GM21367 (cell line): Measurements from ENCODE around the gene TTC28.

ENCODE experiments used
- ATAC-seq: cut with Tn5 transposase; IDR thresholded peaks from one replicate; pipeline ENCODE4 v1.9.1; 2021; ENCODE audit not compliant: unreplicated experiment

Gene TTC28

DNA sequence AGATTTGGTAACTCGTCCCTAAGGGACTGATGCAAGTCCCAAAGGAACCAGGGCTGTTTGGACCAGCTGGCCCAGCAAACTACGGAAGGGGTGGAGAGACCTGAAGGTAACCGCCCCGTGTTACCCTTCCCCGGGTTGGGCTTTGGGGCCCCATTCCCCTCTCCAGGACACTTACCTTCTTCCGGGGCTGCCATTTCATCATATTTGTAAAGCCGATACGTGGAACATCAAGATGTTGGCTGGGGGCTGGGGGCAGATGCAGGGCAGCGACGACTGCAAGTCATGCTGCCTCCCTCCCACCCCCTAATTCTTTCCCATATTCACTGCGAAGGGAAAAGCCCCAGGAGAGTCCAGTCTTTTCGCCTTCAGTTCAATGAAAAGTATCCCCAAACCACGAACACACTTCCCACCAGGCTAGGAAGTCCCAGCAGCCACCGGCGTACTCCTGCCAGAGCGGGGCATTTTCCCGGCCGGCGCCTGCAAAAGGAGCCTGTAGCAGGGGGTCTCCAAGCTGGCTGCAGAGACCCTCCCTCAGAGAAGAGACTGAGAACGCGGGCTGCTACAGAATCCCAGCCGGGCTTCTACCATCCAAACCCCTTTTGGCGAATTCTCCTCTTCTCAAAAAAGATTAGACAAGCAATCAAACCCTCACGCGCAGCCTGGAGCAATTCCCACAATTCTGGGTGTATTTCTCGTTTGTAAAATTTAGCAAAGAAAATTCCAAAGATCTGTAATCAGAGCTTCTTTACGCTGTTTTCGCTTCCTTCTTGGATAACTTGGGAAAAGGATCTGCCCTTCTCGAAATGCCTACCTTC lies 236.7 kb downstream of the TTC28 start:
- no peak for ATAC-seq

DNA sequence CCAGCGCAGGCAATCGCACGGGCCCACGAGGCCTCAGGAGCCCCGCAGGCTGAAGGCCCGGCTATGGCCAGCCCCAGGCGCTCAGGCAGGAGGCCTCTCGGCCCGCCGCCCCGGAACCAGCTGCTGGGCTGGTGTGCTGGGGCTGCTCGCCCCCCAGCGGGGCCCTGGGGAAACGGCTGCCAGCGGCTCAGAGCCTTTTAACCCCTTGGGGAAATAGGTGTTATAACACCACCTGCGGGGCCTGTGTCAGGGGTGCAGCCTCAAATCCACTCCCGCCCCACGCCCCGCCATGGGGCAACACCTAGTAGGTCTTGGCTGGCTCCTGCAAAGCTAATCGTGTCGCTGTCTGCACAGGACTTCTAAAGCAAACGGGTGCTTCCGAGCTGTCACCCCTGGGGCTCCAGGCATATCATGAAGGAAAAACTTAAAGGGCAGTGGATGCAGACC lies 237.4 kb downstream of the TTC28 start:
- ATAC-seq = no peak

DNA sequence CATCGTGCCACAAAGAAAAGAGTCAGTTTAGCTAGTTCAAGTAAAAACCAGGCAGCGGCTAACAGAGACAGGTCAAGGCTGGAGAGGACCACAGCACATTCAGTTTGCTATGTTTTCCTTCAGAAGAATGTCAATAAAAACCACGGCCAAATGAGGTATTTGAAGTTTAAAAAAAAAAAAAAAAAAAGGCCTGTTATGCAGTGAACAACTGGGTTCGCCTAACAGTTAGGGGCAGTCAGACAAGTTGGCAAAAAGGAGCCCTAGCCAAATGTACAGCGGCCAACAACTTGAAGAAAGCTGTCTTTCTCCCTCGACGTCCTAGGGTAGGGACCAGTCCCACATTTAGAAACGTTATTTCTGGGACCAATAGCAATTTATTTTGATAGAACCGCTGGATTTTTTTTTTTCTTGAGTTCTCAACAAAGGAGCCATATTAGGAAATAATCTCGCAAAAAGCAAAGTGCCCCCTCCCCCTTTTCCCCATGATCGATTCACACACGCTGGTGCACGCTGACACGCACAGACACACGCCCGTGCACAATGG lies 237.8 kb downstream of the TTC28 start:
- ATAC-seq = no peak

DNA sequence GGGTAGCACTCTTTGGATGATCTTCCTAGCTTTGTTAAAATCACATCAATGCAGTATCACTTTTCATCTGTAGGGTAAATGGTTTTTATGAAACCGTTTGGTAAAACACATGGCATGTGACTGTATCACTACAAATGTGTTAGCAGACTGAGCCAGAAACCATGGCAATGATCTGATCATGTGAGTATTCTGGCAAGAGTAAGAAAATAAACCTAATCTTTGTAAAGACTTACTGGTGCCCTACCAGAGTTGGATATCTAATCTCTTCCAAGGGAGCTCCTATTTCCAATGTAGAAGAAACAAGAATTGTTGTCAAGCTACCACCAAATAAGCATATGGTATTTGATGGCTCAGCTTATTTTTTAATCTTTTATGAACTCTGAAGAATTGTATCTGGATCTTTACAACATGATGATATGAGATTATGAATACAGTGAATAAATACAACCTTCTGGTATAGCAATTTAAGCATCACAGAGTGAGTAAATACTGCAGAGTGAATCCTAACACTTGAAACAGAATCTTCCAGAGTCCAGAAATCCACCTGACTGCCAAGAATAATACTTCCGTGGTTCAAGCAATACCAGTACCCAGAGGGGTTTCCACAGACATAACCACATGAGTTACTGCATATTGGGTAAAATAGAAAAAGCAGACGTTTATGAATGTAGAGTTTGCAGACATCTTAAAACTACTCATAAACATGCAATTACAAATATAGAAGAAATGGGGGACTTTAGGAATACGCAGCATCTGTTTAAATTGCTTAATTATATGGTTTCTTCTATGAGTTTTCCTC lies 238.8 kb downstream of the TTC28 start:
- no peak for ATAC-seq

DNA sequence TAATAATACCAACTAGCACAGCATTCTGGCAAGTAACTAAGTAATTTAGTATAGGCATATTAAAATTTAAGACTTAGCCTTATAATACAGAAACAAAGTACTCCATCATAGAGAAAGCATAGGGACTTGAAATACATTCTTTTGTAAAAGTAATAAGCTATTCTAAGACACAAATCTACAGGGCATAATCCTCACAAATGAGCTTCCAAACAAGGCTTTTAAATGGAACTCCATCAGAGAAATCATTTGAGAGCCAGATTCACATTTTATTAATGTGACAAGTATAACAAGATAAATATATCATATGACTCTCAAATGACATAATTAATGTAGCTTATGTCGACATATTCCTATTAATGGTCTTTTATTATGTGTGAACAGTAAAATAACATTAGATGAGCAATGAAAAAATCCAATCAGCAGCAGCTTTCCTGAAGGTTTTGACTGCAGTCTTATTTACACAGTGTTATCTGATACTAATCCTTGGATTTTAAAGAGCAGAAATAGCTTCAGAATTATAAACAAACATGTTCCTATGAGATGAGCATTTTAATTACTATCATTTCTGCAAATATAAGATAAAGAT lies 241.4 kb downstream of the TTC28 start:
- ATAC-seq = no peak

DNA sequence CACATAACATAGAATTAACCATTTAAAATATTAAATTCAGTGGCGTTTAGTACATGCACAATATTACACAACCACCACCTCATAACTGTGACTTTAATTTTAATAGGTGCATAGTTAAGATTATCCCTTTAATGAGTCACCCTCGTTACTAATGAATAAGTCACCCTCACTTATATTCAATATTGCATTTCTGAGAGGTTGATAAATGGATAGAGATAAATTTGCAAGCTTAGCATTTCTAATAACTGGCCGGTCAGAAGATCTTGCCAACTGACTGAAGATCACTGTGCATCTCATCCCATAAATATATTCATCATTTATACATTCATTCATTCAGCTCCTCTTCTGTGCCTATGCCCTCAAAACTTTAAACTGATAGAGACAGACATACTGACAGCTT lies 243.7 kb downstream of the TTC28 start:
- ATAC-seq = no peak

DNA sequence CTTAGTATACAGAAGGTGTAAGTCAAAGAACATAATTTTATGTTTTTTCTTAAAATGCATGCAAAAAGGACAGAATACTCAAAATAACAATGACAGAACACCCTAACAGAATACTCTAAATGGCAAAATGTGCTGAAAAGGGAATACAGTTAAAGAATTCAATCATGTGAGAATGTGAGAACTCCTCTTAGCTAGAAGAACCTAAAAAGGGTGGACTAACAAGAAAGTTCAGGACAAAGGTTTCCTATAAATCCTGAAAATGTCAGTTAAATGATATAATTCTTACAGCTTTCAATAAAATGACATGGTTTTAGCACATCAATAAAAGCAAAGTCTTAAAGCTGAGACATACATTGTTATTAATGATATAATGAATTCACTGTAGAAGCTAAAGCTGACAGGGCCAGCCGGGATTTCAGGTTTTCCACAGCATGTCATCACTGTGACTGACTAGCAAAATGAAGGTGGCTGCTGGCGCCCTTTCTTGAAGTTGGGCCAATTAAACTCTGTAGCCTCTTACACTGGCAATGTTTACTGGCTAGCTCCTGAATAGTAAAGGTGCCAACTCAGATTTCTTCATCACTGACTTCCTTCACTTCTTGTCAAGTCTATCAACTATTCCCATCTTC lies 244.4 kb downstream of the TTC28 start:
- ATAC-seq = no peak

DNA sequence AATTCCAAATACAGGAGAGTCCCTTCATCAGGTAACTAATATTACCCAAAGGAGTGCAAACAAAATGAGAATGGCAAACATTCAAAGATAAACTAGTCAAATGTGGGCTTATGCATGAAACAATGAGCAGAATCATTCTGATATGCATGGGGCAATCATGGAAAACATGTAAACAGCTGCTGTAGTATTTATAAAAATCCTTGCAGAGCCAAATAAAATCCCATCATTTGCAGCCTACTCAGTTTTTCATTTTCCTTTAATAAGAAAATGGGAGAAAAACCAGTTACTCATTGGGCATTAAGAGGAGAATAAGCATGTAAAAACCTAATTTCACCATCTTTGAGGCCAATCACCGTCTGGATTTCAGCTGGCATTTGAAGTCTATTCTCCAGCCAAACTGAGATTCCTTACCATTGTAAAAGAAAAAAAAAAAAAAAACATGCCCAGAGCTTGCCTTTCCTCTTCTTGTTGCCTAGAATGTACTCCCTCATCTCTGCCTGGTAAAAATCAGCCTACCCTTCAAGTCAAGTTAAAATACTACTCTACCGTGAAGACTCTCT lies 249.1 kb downstream of the TTC28 start:
- no peak for ATAC-seq

DNA sequence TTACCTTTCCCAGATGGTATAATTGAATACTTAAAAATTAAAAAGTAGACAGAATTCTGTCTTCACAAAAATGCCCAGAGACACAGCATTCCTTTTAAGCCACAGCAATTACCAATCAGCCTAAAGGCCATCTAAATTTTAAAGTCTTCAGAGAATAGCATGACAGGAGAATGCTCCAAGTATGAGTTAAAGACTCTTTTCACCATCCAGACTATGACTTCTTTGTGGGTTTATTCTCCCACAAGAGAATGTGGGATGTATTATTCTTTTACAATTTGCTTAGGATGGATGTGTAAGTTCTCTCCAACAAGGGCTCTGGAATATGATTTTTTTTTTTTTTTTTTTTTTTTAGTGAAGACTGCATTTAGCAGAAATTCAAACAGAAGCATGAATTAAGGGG lies 249.9 kb downstream of the TTC28 start:
- no peak for ATAC-seq

DNA sequence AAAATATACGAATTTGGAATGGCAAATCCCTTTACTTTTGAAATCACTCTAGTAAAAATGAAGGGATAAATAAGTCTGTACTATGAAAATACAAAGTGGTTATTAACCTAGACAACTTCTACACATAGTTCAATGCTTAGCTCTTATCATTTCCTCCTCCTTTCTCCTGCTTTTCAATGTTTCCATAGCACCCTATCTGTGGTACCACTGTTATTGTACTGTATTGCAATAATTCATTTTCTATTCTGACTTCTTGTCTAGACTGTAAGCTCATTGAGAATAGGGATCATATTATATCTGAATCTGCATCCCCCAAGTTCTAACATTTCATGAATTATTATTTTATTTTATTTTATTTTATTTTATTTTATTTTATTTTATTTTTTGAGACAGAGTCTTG lies 251.4 kb downstream of the TTC28 start:
- ATAC-seq = no peak

DNA sequence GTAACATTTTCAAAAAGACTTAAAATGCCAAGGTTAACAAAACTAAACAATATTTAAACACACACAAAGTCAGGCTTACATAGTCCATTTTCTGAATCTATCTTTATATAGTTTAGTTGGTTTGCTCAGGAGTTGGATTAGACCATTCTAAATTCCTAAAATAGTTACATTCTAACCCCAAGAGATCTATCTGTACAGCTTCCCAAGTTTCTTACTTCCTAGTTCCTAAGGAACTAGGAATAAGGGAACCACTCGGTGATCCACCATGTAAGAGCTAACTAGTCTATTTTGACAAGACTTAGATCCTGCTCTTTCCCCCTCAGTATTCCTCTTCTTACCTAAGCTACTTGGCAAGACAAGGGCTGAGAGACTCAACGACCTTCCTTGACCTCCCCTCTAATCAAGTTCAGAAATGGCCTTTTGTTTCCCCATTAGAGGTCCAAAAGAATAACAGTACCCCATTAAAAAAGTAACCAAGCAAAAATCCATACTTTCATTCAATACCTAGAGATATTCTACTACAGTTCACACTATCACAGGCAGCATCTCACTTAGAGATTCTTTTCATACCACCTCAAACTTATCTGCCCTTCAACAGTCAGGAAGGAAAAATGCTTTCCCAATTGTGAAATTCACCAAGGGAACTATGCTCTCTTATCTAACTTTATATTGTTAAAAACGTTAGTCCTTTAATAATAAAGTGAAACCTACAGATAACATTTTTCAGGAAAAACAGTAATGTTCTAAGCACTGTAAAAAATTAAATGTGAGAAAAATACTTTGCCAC lies 253.1 kb downstream of the TTC28 start:
- no peak for ATAC-seq

DNA sequence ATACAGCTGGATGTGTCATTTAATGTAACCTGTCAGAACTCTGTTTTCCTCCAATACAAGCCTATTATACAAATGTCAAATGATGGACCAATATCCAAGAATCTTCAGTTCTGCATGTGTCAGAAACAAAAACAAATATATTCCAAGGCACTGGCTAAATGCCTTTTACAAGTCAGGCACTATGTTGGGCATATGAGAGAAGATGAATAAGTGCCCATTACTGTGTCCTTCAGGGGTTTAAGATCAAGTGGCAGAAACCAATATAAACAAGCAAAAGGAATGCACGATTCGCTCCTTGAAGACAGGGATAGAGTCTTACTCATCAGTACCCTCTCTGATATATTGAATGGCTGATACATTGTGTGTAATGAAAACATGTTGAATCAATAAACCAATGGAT lies 254.4 kb downstream of the TTC28 start:
- ATAC-seq = no peak

DNA sequence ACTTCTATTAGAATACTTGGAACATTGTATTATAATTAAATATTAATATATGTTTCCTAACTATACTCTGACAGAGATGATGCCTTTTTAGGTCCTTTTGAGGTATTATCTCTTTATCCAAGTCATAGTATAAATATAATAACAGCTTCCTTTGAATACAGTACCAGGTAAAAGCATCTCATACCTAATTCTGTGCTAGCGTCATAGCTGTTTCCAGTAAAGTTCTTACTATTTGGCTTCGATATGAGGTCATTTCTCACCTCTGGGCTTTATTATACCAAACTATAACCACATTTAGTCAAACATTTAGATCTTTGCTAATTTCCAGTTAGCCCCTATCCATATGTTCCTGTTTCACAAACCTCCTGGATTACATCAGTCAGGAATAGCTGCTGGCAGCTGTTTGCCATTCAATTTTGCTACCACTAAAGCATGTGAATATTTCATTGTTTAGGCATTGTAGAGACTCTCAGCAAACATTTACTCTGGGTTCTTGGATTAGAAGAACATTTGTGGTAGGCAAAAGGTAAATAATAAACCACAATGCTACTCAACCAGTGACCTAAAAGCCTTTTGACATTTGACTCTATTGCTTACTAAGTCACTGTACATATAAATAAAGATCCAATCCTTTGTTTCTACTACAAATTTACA lies 255.1 kb downstream of the TTC28 start:
- ATAC-seq = no peak

DNA sequence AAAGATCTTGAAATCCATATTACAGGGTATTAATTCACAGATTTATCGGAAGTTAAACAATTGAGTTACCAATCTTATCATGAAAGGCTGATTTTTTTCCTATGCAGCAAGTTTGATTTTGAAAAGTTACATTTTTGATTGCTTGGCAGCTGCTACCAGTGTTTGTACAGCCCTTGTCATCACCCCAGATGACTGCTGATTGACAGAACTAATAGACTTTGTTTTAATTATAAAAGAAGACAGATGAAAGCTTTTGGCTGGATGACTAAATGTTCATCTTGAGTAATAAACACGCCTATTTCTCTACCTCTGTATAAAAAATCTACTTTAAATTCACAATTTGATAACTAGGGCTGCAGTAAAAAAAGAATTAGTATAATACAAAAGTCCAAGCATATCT lies 259.7 kb downstream of the TTC28 start:
- no peak for ATAC-seq

DNA sequence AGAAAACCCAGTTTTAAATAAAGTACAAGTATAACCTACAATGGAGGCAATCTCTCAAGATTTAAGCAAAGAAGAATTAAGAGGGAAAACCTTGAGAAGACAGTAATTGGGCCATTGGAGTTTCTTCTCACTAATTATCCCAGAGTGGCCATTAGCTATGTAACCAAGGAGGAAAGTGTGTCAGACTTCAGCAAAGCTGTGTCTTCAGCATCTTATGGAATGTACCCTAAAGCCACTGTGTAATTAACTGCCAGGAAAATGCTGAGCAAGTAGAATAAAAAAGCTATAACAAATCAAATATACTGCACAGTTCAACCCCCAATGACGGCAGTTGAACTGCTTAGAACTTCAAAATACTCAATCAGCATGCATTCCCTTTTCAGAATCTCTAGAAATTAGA lies 261.6 kb downstream of the TTC28 start:
- ATAC-seq = no peak

DNA sequence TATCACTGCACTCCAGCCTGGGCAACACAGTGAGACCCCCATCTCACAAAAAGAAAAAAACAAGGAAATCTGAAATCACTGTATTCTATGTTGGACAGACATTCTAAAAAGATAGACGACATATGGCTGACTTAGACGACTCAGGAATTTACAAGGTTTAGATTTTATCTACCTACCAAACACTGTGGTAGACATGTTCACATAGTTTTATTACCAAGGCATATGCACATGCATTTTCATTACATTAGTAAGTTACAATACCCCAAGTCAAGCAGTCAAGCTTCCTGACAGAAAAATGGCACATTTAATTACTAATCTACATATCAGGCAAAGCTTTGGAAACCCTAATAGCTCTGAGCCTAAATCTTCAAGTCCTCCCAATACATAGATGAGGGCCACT lies 262.2 kb downstream of the TTC28 start:
- ATAC-seq = no peak

DNA sequence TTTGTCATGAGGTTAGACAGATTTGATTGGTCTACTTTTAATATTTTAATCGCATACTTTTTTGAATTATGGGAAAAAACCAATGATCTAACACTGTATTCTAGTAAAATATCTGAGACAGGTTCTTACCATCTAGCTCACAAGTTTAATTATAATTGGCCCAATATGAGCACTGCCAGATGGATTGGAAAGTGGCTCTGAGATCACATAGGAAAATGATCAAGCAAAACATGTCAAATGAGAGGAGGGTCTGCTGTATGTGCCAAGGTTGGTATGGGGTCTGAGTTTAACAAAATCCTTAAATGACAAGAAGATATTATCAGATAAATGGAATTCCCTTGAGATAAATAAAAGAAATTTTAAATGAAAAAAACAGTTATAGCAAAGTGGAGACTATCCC lies 264.7 kb downstream of the TTC28 start:
- no peak for ATAC-seq

DNA sequence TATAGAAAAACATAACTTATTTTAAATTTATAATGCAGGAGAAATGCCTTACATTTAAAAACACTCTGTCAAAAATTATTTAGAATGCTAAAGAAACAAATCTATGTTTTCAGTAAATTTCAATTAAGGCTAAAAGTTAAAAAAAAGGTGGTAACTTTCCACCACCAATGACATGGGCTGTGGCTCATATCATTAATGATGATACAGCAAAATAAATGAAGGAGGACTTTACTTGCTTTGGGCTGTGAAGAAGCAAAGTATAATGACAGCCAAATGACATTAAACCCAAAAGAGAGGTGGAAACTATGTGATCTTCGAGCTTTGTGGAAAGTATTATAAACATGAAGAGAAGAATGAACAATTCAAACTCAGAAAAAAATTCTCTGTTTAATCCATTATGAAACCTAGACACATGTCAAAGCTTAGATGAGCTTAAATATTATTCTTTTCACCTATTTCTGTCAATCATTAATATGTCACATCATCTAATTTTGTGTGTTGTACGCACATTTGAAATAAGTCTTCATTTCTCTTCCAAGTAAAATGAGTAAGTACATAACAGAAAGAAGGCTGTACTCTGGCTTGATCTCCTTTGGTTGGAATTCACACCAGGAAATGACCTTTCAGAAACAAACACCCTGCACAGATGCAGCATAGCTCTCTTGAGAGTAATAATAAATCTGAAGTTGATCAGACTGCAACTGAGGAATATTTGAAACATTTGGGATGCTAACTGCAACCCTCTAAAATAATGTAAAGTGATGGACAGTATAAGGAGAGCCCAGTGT lies 265.8 kb downstream of the TTC28 start:
- no peak for ATAC-seq

DNA sequence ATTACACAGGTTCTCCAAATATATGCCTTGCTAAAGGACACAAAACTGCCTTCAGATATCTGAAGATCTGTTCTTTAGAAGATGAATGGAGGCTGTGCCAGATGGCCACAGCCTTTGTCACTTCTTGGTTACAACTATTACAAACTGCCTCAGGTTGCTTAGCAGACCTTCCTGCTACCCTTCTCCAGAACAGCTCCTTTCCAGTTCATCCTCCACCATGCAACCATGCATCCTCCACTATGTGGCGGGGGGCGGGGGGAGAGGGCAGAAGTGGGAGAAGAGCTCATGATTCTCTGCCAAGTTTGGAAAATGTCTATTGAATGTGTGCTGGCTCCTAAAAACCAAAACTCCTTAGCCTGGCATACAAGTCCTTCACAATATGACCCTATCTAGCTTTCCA lies 267.5 kb downstream of the TTC28 start:
- ATAC-seq = no peak
